H9 (cell line): ENCODE measurements around the gene PERM1. TPM values are rescaled to one million over a fixed set of nuclear protein-coding genes. Genes with fewer than 3 reads are reported as not detected.

ENCODE experiments used
- DNase-seq: peaks from one replicate; pipeline ENCODE4 v3.0.0-alpha.2; 2017
- H2AFZ ChIP-seq: one replicate; pipeline ENCODE4 v1.6.1; 2013; ENCODE audit warnings: mild to moderate bottlenecking, low read length, control low read depth, moderate library complexity
- H2AK5ac ChIP-seq: 2 replicates; pipeline ENCODE4 v1.6.1; 2013; ENCODE audit warnings: low read length, control low read depth, mixed read lengths; ENCODE audit not compliant: insufficient read length
- H2BK120ac ChIP-seq: one replicate; pipeline ENCODE4 v1.6.1; 2013; ENCODE audit warnings: low read depth, mild to moderate bottlenecking, low read length, control low read depth, inconsistent platforms; ENCODE audit not compliant: poor library complexity, severe bottlenecking
- H2BK12ac ChIP-seq: 2 replicates; pipeline ENCODE4 v1.6.1; 2013; ENCODE audit warnings: low read length, control low read depth, mixed read lengths, low read depth; ENCODE audit not compliant: insufficient read length
- H2BK15ac ChIP-seq: 2 replicates; pipeline ENCODE4 v1.6.1; 2013; ENCODE audit warnings: low read depth, low read length, control low read depth
- H2BK20ac ChIP-seq: one replicate; pipeline ENCODE4 v1.6.1; 2013; ENCODE audit warnings: low read depth, mild to moderate bottlenecking, low read length, control low read depth, inconsistent platforms; ENCODE audit not compliant: poor library complexity, severe bottlenecking
- H2BK5ac ChIP-seq: 2 replicates; pipeline ENCODE4 v1.6.1; 2013; ENCODE audit warnings: low read length, control low read depth, mixed read lengths; ENCODE audit not compliant: insufficient read length
- H3K14ac ChIP-seq: 2 replicates; pipeline ENCODE4 v1.6.1; 2013; ENCODE audit warnings: low read length, control low read depth; ENCODE audit not compliant: insufficient read depth
- H3K18ac ChIP-seq: 2 replicates; pipeline ENCODE4 v1.6.1; 2013; ENCODE audit warnings: low read depth, mild to moderate bottlenecking, mixed read lengths, low read length, control low read depth; ENCODE audit not compliant: insufficient read length
- H3K23ac ChIP-seq: 2 replicates; pipeline ENCODE4 v1.6.1; 2013; ENCODE audit warnings: low read length, control low read depth, mixed read lengths, low read depth; ENCODE audit not compliant: insufficient read length
- H3K23me2 ChIP-seq: 2 replicates; pipeline ENCODE4 v1.6.1; 2013; ENCODE audit warnings: low read depth, mild to moderate bottlenecking, mixed read lengths, low read length, control low read depth; ENCODE audit not compliant: insufficient read length, poor library complexity, severe bottlenecking
- H3K27ac ChIP-seq: 2 replicates; pipeline ENCODE4 v1.5.1; 2013; ENCODE audit warnings: low read length, control low read depth, mixed read lengths, low read depth; ENCODE audit not compliant: insufficient read length
- H3K27me3 ChIP-seq: 2 replicates; pipeline ENCODE4 v1.6.1; 2013; ENCODE audit warnings: low read length, control low read depth, inconsistent platforms; ENCODE audit not compliant: insufficient read depth
- H3K4ac ChIP-seq: 2 replicates; pipeline ENCODE4 v1.6.1; 2013; ENCODE audit warnings: low read depth, mild to moderate bottlenecking, control low read depth, inconsistent platforms, low read length, moderate library complexity
- H3K4me1 ChIP-seq: 2 replicates; pipeline ENCODE4 v1.6.1; 2013; ENCODE audit warnings: low read length, control low read depth, inconsistent platforms; ENCODE audit not compliant: insufficient read depth
- H3K4me2 ChIP-seq: 2 replicates; pipeline ENCODE4 v1.6.1; 2013; ENCODE audit warnings: low read length, control low read depth, mixed read lengths; ENCODE audit not compliant: insufficient read length, insufficient read depth
- H3K56ac ChIP-seq: 2 replicates; pipeline ENCODE4 v1.6.1; 2013; ENCODE audit warnings: low read depth, mild to moderate bottlenecking, mixed read lengths, low read length, control low read depth; ENCODE audit not compliant: insufficient read length
- H3K79me1 ChIP-seq: 2 replicates; pipeline ENCODE4 v1.6.1; 2013; ENCODE audit warnings: low read depth, mild to moderate bottlenecking, moderate library complexity, low read length, control low read depth, inconsistent platforms; ENCODE audit not compliant: insufficient read depth, poor library complexity, severe bottlenecking
- H3K79me2 ChIP-seq: 2 replicates; pipeline ENCODE4 v1.6.1; 2013; ENCODE audit warnings: low read length, control low read depth, inconsistent platforms; ENCODE audit not compliant: insufficient read depth
- H3K9ac ChIP-seq: 2 replicates; pipeline ENCODE4 v1.6.1; 2013; ENCODE audit warnings: low read length, control low read depth, mixed read lengths; ENCODE audit not compliant: insufficient read length; ENCODE audit errors: extremely low read depth
- H3K9me3 ChIP-seq: one replicate; pipeline ENCODE4 v1.6.1; 2013; ENCODE audit warnings: low read depth, low read length, inconsistent platforms; ENCODE audit not compliant: control insufficient read depth
- H3T11ph ChIP-seq: one replicate; pipeline ENCODE4 v1.6.1; 2013; ENCODE audit warnings: mild to moderate bottlenecking, low read length, control low read depth, inconsistent platforms
- H4K20me1 ChIP-seq: one replicate; pipeline ENCODE4 v1.6.1; 2013; ENCODE audit not compliant: control insufficient read depth, insufficient read length, insufficient read depth
- H4K5ac ChIP-seq: 2 replicates; pipeline ENCODE4 v1.6.1; 2013; ENCODE audit warnings: low read depth, mild to moderate bottlenecking, mixed read lengths, low read length, control low read depth; ENCODE audit not compliant: insufficient read length
- H4K8ac ChIP-seq: replicated peaks from 2 replicates; pipeline ENCODE4 v1.6.1; 2013; ENCODE audit warnings: low read length, control low read depth, mixed read lengths, low read depth; ENCODE audit not compliant: insufficient read length
- H4K91ac ChIP-seq: 2 replicates; pipeline ENCODE4 v1.6.1; 2013; ENCODE audit warnings: low read depth, mild to moderate bottlenecking, moderate library complexity, mixed read lengths, low read length, control low read depth; ENCODE audit not compliant: insufficient read length
- H3K27ac Mint-ChIP-seq, 3 experiments: 2 replicates in 2 of 3; 3 replicates in 1 of 3; pipeline ENCODE4 v1.8.0; 2020 to 2021; ENCODE audit warnings: mixed read lengths in 3 of 3, mild to moderate bottlenecking in 1 of 3, moderate library complexity in 1 of 3
- H3K27me3 Mint-ChIP-seq: 2 replicates; pipeline ENCODE4 v1.8.0; 2021; ENCODE audit warnings: low read depth, mild to moderate bottlenecking, moderate library complexity, mixed read lengths
- H3K36me3 Mint-ChIP-seq, 3 experiments: 2 replicates in 2 of 3; 3 replicates in 1 of 3; pipeline ENCODE4 v1.8.0; 2020 to 2021; ENCODE audit warnings: low read depth in 3 of 3, mixed read lengths in 3 of 3; ENCODE audit not compliant: insufficient read depth in 1 of 3
- H3K4me1 Mint-ChIP-seq, 2 experiments: 2 replicates each; pipeline ENCODE4 v1.8.0; 2020; ENCODE audit warnings: mixed read lengths in 2 of 2
- H3K4me3 Mint-ChIP-seq, 2 experiments: 2 replicates in 1 of 2; 3 replicates in 1 of 2; pipeline ENCODE4 v1.8.0; 2020 to 2021; ENCODE audit warnings: mild to moderate bottlenecking in 2 of 2, mixed read lengths in 2 of 2, moderate library complexity in 1 of 2
- H3K9me3 Mint-ChIP-seq, 2 experiments: 2 replicates in 1 of 2; 3 replicates in 1 of 2; pipeline ENCODE4 v1.8.0; 2020; ENCODE audit warnings: mild to moderate bottlenecking in 2 of 2, mixed read lengths in 2 of 2, moderate library complexity in 1 of 2
- CTCF ChIP-seq: fragments of 200-600 bp; sonication (generic); conservative IDR thresholded peaks from 3 replicates; pipeline ENCODE4 v1.8.0; 2021; ENCODE audit warnings: antibody characterized with exemption, mild to moderate bottlenecking
- WGBS: extraction: QIAGEN DNeasy Blood & Tissue Kit; methylation state at CpG from one replicate; pipeline ENCODE4 v1.1.7; 2013; ENCODE audit warnings: missing lambda C conversion rate, low lambda C conversion rate, mixed read lengths; ENCODE audit not compliant: insufficient read length; ENCODE audit errors: extremely low coverage; 5-methylcytosine and 5-hydroxymethylcytosine counted together
- total RNA-seq: library from RNA; stranded (reverse); gene quantifications from 2 replicates; pipeline ENCODE4 v1.2.1, GENCODE V29; 2021

PERM1 gene
- total RNA-seq, 1 experiment from 2014 or later = not detected

GRCh38 chr1:935751-936231 is 46.1 kb downstream of the PERM1 start:
- Histone ChIP-seq H3K14ac (no peak overlapping the region; the same call in 1 of the 2 replicates), H4K20me1 (no peaks in the 10 kb centered on the region), H4K8ac (no peak overlapping the region), H3K79me2 (no peaks in the 10 kb centered on the region), H3K79me1 (no peaks in the 10 kb centered on the region), H3K23ac (no peak overlapping the region), H3K18ac (no peak overlapping the region), H2BK20ac (no peak overlapping the region), H2BK12ac (no peak overlapping the region), H3K27me3 (peaks cover 59% of the 10 kb centered on the region), H2AK5ac (no peak overlapping the region), H2AFZ (no peak overlapping the region), H2BK5ac (no peak overlapping the region), H3K4me1 (no peaks in the 10 kb centered on the region), H3K9ac (no peak overlapping the region), H3K4me2 (no peak overlapping the region), H3K9me3 (no peaks in the 10 kb centered on the region), H2BK120ac (no peak overlapping the region), H4K5ac (no peak overlapping the region), H4K91ac (no peak overlapping the region), H3K27ac (no peak overlapping the region), H3K56ac (no peak overlapping the region), H2BK15ac (no peak overlapping the region), H3K4ac (no peak overlapping the region), H3T11ph (no peak overlapping the region), H3K23me2 (peaks cover 3% of the 10 kb centered on the region)
- TF ChIP-seq CTCF = no peak
- Mint-ChIP-seq H3K27ac (no peak overlapping the region), H3K4me3 (no peak overlapping the region), H3K9me3 (peaks cover 0 to 2% of the 10 kb centered on the region in 2 experiments; a peak in 1 of 5 replicates), H3K27me3 (peaks cover 84% of the 10 kb centered on the region), H3K4me1 (peaks cover 9 to 49% of the 10 kb centered on the region in 2 experiments), H3K36me3 (peaks cover 0 to 3% (median 2%) of the 10 kb centered on the region in 3 experiments; a peak in 2 of 7 replicates)
- no CpG with 5 or more reads among the region's 30 CpGs for WGBS
- DNase-seq = peak; percentile 58
